DMS153 treated with DMSO at 0.1 percent for 48 hours (cell line): ENCODE measurements around the gene HSH2D.
A peak's percentile ranks its signal among the peaks of the same experiment; 100 is the strongest.
"Not testable (repeated sequence)": the region's sequence is repeated elsewhere in the genome, so short reads cannot be mapped to it uniquely, and the experiment has no call there.

Source experiments
- DNase-seq: peaks from one replicate; lab custom pipeline; 2025; ENCODE audit not compliant: unreplicated experiment; lab: John Stamatoyannopoulos, UW

Gene HSH2D

GRCh38 chr19:16143399-16144215 is at the start of gene HSH2D:
HSH2D (plus strand) TSS chr19:16143685; CDS start chr19:16148751, 5,066 bp downstream.
- DNase-seq = peak; percentile 62

- no peak for DNase-seq
These were observed 49.0 kb upstream of the HSH2D start for GRCh38 chr19:16094360-16095070.

DNA sequence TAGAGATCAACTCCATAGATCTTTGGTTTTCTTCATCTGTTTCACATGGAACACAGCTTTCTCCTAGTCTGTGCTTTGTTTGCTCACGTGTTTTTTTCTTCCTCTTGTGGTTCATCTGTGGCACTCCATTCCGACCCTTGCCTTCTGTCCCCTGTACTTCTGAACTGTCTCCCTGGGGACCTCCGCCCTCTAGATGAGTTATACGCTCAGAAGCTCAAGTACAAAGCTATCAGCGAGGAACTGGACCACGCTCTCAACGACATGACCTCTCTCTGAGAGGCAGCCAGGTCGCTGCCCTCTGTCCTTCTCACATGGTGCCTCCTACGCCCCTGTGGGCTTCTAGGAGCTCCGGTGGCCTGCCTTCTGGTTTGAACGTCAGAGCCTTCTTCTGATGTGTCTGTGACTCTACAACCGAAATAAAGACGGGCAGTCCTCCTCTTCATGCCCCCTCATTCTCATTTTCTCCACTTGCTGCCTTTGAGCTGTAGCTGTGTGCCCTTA is 48.4 kb upstream of the HSH2D start:
- no peak for DNase-seq

GRCh38 chr19:16096280-16096855 is 47.1 kb upstream of the HSH2D start:
- no peak for DNase-seq

DNA sequence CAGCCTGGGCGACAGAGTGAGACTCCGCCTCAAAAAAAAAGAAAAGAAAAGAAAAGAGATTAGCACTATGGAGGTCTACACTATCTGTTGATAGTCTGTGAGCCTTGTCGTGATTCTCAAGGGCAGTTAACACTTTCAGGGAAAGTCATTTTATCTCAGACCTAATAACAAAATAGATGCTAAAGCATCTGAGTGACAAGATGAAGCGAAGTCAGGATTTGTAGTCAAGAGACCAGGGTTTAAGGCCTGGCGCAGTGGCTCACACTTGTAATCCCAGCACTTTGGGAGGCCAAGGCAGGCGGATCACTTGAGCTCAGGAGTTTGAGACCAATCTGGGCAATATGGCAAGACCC is 45.1 kb upstream of the HSH2D start:
- DNase-seq = no peak

- DNase-seq = no peak
These were observed 44.7 kb upstream of the HSH2D start for GRCh38 chr19:16098821-16099220.

GRCh38 chr19:16099314-16099965 is 44.0 kb upstream of the HSH2D start:
- DNase-seq = not testable (repeated sequence)

DNA sequence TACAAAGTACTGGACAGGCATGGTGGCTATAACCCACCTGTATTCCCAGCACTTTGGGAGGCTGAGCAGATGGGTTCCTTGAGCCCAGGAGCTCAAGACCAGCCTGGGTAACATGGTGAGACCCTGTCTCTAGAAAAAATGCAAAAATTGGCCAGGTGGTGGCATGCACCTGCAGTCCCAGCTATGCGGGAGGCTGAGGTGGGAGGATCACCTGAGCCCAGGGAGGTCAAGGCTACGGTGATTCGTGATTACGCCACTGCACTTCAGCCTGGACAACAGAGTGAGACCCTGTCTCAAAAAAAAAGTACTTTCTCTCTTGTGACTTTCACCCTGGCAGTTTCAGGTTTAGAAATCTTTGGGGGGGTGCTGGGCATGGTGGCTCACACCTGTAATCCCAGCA is 43.0 kb upstream of the HSH2D start:
- DNase-seq = no peak

GRCh38 chr19:16104722-16105121 is 38.8 kb upstream of the HSH2D start:
- no peak for DNase-seq

DNA sequence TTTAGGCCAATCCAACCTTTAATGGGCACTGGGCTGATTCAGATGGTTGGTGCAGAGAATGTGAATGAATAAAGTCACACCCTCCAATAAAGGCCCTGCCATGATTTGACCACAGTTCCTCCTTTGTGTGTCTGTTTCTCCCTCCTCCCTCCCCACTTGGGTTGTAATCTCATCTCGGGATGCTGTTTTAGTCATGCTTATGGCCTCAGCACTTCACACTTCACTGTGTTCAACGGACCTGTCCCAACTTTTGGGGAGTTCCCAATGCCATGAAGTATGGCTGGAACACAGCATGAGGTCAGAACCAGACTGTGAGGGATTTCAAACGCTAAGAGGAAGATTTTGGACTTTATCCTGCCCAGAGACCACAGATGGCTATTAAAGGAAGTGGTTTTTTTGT is 37.4 kb upstream of the HSH2D start:
- no peak for DNase-seq

- peak; percentile 99 for DNase-seq
These were observed 32.2 kb upstream of the HSH2D start, which contains the start of gene RAB8A for GRCh38 chr19:16111160-16111908. RAB8A (plus strand) TSS chr19:16111889; CDS start chr19:16111902, 13 bp downstream.

DNA sequence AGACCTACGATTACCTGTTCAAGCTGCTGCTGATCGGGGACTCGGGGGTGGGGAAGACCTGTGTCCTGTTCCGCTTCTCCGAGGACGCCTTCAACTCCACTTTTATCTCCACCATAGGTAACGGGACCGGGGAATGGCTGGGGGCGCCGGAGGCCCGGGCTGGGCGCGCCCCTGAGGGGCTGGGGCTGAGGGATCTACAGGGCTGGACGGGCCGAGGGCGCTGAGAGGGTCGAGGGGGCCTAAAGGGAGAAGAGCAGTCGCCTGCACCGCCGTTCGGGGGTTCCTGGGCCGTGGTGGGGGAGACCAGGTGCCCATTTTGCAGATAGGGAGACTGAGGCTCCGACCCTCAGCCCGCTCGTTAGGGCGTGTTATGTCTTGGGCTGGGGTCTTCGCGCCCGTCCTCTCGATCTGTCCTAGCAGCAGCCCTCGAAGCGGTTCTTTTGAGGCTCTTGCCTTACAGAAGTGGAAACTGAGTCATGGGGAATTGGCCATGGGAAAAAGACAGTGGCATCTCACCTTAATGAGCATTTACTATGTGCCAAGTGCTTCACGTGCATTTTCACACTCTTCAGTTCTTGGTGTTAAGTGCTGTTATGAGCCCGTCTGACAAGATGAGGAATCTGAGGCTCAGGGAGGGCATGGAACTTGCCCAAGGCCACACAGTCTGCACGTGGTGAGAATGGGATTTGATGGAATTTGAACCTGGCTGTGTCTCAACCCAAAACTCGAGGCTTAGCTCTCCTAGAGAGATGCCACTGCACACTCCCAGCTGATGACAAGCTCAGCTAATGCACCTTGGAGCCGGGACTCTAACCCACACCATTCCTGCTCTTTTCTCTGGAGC is 31.4 kb upstream of the HSH2D start:
- no peak for DNase-seq

DNA sequence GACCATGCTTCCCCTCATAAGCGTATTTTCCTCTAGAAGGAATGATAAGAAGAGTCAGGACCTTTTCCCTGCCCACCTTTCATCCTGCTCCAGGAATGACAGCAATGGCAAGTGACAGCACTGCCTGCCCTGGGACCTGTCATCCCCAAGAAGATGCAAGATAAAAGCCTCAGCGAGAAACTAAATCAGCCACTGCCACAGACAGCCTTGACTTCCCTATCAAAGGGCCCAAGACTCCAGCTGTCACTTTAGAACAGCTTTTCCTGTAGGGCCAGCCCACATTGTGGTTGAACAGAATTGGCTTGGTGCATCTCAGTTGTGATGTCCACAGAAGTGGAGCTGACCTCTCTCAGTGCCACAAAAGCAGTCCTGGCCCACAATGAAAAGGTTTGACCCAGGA is 30.7 kb upstream of the HSH2D start:
- DNase-seq = no peak

DNA sequence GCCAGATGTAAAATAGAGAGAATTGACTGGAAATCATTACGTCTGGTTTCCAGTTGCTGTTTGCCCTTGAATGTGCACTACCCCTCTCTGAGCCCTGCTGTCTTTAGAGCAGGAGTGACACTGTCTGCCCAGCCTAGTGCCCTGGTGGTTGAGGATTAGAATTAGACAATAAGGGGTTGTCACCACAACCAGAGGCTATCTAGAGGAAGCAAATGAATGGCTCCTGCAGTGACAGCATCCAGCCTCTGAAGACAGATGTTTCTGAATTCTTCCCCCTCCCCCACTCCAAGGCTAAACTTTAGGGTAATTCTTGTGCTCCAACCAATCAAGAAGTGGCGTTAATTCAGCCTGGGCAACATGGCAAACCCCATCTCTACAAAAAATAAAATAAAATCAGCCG is 29.8 kb upstream of the HSH2D start:
- no peak for DNase-seq

- DNase-seq = no peak
These were observed 28.0 kb upstream of the HSH2D start for GRCh38 chr19:16115301-16116039.

- DNase-seq = no peak
These were observed 27.4 kb upstream of the HSH2D start for GRCh38 chr19:16116067-16116466.

DNA sequence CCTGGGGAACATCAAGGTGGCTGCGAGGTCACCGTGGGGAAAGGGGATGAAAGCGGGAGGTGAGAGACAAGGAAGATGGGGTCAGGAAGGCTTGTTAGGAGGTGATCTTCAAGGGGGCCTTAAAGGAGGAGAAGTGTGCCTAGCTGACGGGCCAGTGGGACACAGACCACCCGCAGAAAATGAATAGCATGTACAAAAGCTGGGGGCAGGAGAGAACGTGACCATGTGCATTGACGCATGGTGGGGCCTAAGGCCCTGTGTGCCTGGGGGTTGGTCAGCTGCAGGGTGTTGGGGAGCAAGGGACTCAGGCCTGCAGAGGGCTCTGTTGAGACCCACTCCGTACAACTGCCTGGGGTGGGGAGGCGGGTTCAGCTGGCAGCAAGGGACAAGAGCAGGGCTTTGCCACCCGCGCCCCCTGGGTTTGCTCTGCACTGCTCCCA is 25.9 kb upstream of the HSH2D start:
- DNase-seq = no peak

DNA sequence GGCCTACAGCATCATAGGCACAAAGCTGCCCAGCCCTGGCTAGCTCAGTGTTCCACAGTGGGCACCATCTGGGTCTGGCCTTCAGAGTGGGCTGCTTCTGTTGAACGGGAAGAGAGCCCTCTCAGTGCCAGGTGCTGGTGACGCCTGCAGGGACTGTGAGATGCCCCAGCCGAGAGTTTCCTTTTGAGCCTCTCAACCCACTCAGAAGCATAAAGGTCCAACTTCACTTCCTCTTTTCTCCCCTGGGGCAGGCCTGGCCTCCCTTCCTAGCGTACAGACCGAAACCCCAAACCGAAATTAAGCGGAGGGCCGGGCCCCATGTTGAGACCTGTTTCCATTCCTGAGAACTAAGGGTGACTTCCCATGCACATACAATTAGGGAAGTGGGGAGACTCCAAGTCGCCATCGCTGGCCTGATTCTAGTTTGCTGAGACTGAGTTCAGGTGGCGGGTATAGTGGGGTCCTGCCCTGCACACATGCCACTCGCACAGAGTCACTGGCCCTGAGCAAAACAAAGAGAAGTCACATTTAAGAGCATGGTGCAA is 24.9 kb upstream of the HSH2D start:
- DNase-seq = no peak
